Amygdala (tissue), 56 donors: ENCODE results near the gene ARHGEF33.
"Not testable (repeated sequence)": the region's sequence is repeated elsewhere in the genome, so short reads cannot be mapped to it uniquely, and the experiment has no call there.

Source experiments
- DNase-seq, 56 donors: peaks; one replicate each; lab custom pipeline; 2025; lab: John Stamatoyannopoulos, UW

ARHGEF33 gene

GRCh38 chr2:38907743-38908562 is 18.3 kb downstream of the ARHGEF33 start:
- no peak for DNase-seq

GRCh38 chr2:38909872-38910271 is 20.2 kb downstream of the ARHGEF33 start:
- DNase-seq, result no peak

GRCh38 chr2:38911191-38911590 is 21.5 kb downstream of the ARHGEF33 start:
- no peak for DNase-seq

GRCh38 chr2:38912619-38913018 is 22.9 kb downstream of the ARHGEF33 start:
- DNase-seq, result no peak

- DNase-seq, result no peak
Measured at GRCh38 chr2:38922389-38922788, 32.7 kb downstream of the ARHGEF33 start.

GRCh38 chr2:38922902-38923301 is 33.2 kb downstream of the ARHGEF33 start:
- DNase-seq, result no peak

- no peak for DNase-seq
Measured at GRCh38 chr2:38925982-38926381, 36.3 kb downstream of the ARHGEF33 start.

- no peak for DNase-seq
Measured at GRCh38 chr2:38930600-38930999, 40.9 kb downstream of the ARHGEF33 start.

GRCh38 chr2:38932586-38932985 is 42.9 kb downstream of the ARHGEF33 start:
- DNase-seq, result no peak

- no peak for DNase-seq
Measured at GRCh38 chr2:38933653-38934052, 44.0 kb downstream of the ARHGEF33 start.

- no peak for DNase-seq
Measured at GRCh38 chr2:38934742-38935141, 45.1 kb downstream of the ARHGEF33 start.

- no peak for DNase-seq
Measured at GRCh38 chr2:38935568-38936172, 46.0 kb downstream of the ARHGEF33 start.

- DNase-seq, result not testable (repeated sequence)
Measured at GRCh38 chr2:38936516-38936915, 46.8 kb downstream of the ARHGEF33 start.

- no peak for DNase-seq
Measured at GRCh38 chr2:38937548-38937947, 47.9 kb downstream of the ARHGEF33 start.

- DNase-seq, result no peak
Measured at GRCh38 chr2:38940746-38941145, 51.1 kb downstream of the ARHGEF33 start.

GRCh38 chr2:38943784-38944183 is 54.1 kb downstream of the ARHGEF33 start:
- DNase-seq, result no peak

GRCh38 chr2:38945372-38945771 is 55.7 kb downstream of the ARHGEF33 start:
- DNase-seq, result no peak

- DNase-seq, result no peak
Measured at GRCh38 chr2:38945911-38946310, 56.2 kb downstream of the ARHGEF33 start.

GRCh38 chr2:38947241-38948239 is 57.9 kb downstream of the ARHGEF33 start:
- DNase-seq, result peak in 39 of 56 donors; percentile 2 to 77 (median 21)

GRCh38 chr2:38948387-38948882 is 58.8 kb downstream of the ARHGEF33 start:
- DNase-seq, result no peak

- no peak for DNase-seq
Measured at GRCh38 chr2:38948995-38949394, 59.3 kb downstream of the ARHGEF33 start.
